CD4-positive, alpha-beta T cell (primary cell): ENCODE data around the gene OSCP1. TPM values are rescaled to one million over a fixed set of nuclear protein-coding genes. Genes with fewer than 3 reads are reported as not detected.

Experiments used
- ATAC-seq: fragments of 200-7000 bp; cut with Tn5 transposase; one replicate; pipeline ENCODE4 v1.10.0; 2022; ENCODE audit warnings: mild to moderate bottlenecking; ENCODE audit not compliant: poor library complexity
- CTCF ChIA-PET: fragments of 350-600 bp; sonication (Branson Sonifier 250); formaldehyde crosslinking; loops from one replicate; lab custom pipeline; 2021; ENCODE audit warnings: antibody characterized with exemption, inconsistent platforms; lab: Charles Lee
- POLR2A ChIA-PET: fragments of 350-600 bp; sonication (Branson Sonifier 250); formaldehyde crosslinking; loops from one replicate; lab custom pipeline; 2021; ENCODE audit warnings: antibody characterized with exemption, inconsistent platforms; lab: Charles Lee
- DNase-seq, 14 experiments: peaks; one replicate each; pipeline ENCODE4 v3.0.0-alpha.2; 2013 to 2020; ENCODE audit warnings: mixed read lengths in 2 of 14
- H3K27ac ChIP-seq, 2 donors: one replicate each; pipeline versions ENCODE4 v1.5.1 to v1.7.0; 2013; ENCODE audit warnings: low read length in 2 of 2, low read depth in 1 of 2, mild to moderate bottlenecking in 1 of 2
- H3K27me3 ChIP-seq, 2 experiments: 1 replicate in 1 of 2; 2 replicates in 1 of 2; pipeline versions ENCODE4 v1.6.1 to v1.7.0; 2013; ENCODE audit warnings: low read length in 2 of 2, control low read depth in 1 of 2, mild to moderate bottlenecking in 1 of 2, moderate library complexity in 1 of 2; ENCODE audit not compliant: insufficient read depth in 2 of 2, control insufficient read depth in 1 of 2
- H3K36me3 ChIP-seq: one replicate; pipeline ENCODE4 v1.6.1; 2013; ENCODE audit warnings: low read length, control low read depth; ENCODE audit not compliant: insufficient read depth
- H3K4me1 ChIP-seq: one replicate; pipeline ENCODE4 v1.6.1; 2013; ENCODE audit warnings: low read length, control low read depth; ENCODE audit not compliant: insufficient read depth
- H3K4me3 ChIP-seq: one replicate; pipeline ENCODE4 v1.5.1; 2013; ENCODE audit warnings: mild to moderate bottlenecking, low read length, moderate library complexity
- H3K9me3 ChIP-seq, 2 experiments: 1 replicate in 1 of 2; 2 replicates in 1 of 2; pipeline versions ENCODE4 v1.6.1 to v1.7.0; 2013; ENCODE audit warnings: low read length in 2 of 2, mild to moderate bottlenecking in 2 of 2, control low read depth in 1 of 2, moderate library complexity in 1 of 2; ENCODE audit not compliant: control insufficient read depth in 1 of 2, insufficient read depth in 1 of 2
- H3K27ac Mint-ChIP-seq: one replicate; pipeline ENCODE4 v1.8.0; 2020; ENCODE audit warnings: mixed read lengths
- H3K27me3 Mint-ChIP-seq: one replicate; pipeline ENCODE4 v1.8.0; 2021; ENCODE audit warnings: mixed read lengths
- H3K36me3 Mint-ChIP-seq: one replicate; pipeline ENCODE4 v1.8.0; 2021; ENCODE audit warnings: low read depth, mixed read lengths
- H3K4me1 Mint-ChIP-seq: one replicate; pipeline ENCODE4 v1.8.0; 2021; ENCODE audit warnings: low read depth, mixed read lengths
- H3K4me3 Mint-ChIP-seq: one replicate; pipeline ENCODE4 v1.8.0; 2020; ENCODE audit warnings: mild to moderate bottlenecking, mixed read lengths
- H3K9me3 Mint-ChIP-seq: one replicate; pipeline ENCODE4 v1.8.0; 2020; ENCODE audit warnings: mixed read lengths
- CTCF ChIP-seq: fragments of 200-600 bp; IDR thresholded peaks from one replicate; pipeline ENCODE4 v1.8.0; 2022; ENCODE audit warnings: antibody characterized with exemption, mild to moderate bottlenecking
- intact Hi-C, 2 experiments: fragments of 100-400 bp; cut with DNase I in 1 of 2; cut with micrococcal nuclease in 1 of 2; formaldehyde crosslinking; loops; one replicate each; pipeline versions ENCODE4 v1.15.1 to v1.9.0; 2023 to 2025; cut with DNase I, micrococcal nuclease
- total RNA-seq, 174 experiments: library from RNA in 2 of 174; stranded (reverse) in 2 of 174; gene quantifications; one replicate each; pipeline ENCODE4 v1.2.3 and lab custom pipeline; 2021 to 2026

Gene OSCP1
- total RNA-seq, 2 experiments from 2014 or later = 0.82 to 2.4 TPM

- ATAC-seq (no peak), DNase-seq (no peak)
- no peak overlapping the region for H3K4me3 ChIP-seq
- no peak overlapping the region for H3K27ac ChIP-seq
- Mint-ChIP-seq H3K27me3 (no peaks in the 10 kb centered on the region), H3K36me3 (no peaks in the 10 kb centered on the region), H3K27ac (no peak overlapping the region), H3K4me1 (no peaks in the 10 kb centered on the region), H3K4me3 (no peak overlapping the region), H3K9me3 (no peaks in the 10 kb centered on the region)
- POLR2A ChIA-PET = no interaction called here
- intact Hi-C loops = no loop called here
- no peaks in the 10 kb centered on the region for H3K36me3 ChIP-seq
- H3K4me1 ChIP-seq = no peaks in the 10 kb centered on the region
- TF ChIP-seq CTCF = no peak
- H3K27me3 ChIP-seq = no peaks in the 10 kb centered on the region
- H3K9me3 ChIP-seq = no peaks in the 10 kb centered on the region
- CTCF ChIA-PET = interaction anchor here (1.5 kb wide), 1 partner anchor 94 kb away, joined by 4 read pairs; no protein-coding TSS in a partner anchor
Measured at GRCh38 chr1:36436821-36437220, 13.4 kb downstream of the OSCP1 start.

GRCh38 chr1:36433102-36433501 is 17.1 kb downstream of the OSCP1 start:
- no peak for TF ChIP-seq CTCF
- intact Hi-C loops = no loop called here
- H3K27ac ChIP-seq = no peak overlapping the region
- ChIA-PET POLR2A (no interaction called here), CTCF (no interaction called here)
- no peaks in the 10 kb centered on the region for H3K4me1 ChIP-seq
- H3K27ac Mint-ChIP-seq = no peak overlapping the region
- H3K36me3 ChIP-seq = no peaks in the 10 kb centered on the region
- no peaks in the 10 kb centered on the region for H3K9me3 Mint-ChIP-seq
- H3K27me3 Mint-ChIP-seq = no peaks in the 10 kb centered on the region
- no peaks in the 10 kb centered on the region for H3K4me1 Mint-ChIP-seq
- no peaks in the 10 kb centered on the region for H3K9me3 ChIP-seq
- DNase-seq = no peak
- no peaks in the 10 kb centered on the region for H3K27me3 ChIP-seq
- no peak overlapping the region for H3K4me3 Mint-ChIP-seq
- no peak for ATAC-seq
- no peaks in the 10 kb centered on the region for H3K36me3 Mint-ChIP-seq
- no peak overlapping the region for H3K4me3 ChIP-seq

- intact Hi-C loops = no loop called here
- Mint-ChIP-seq H3K4me1 (no peaks in the 10 kb centered on the region), H3K9me3 (no peaks in the 10 kb centered on the region), H3K27ac (no peak overlapping the region), H3K36me3 (no peaks in the 10 kb centered on the region), H3K4me3 (no peak overlapping the region), H3K27me3 (no peaks in the 10 kb centered on the region)
- Histone ChIP-seq H3K27me3 (no peaks in the 10 kb centered on the region), H3K9me3 (no peaks in the 10 kb centered on the region), H3K4me1 (no peaks in the 10 kb centered on the region), H3K4me3 (no peak overlapping the region), H3K27ac (no peak overlapping the region), H3K36me3 (no peaks in the 10 kb centered on the region)
- CTCF ChIA-PET = no interaction called here
- no peak for TF ChIP-seq CTCF
- DNase-seq (no peak), ATAC-seq (no peak)
- POLR2A ChIA-PET = no interaction called here
Measured at GRCh38 chr1:36432616-36433015, 17.6 kb downstream of the OSCP1 start.
